HepG2 (cell line): ENCODE measurements around the gene GCLM.

Experiments
- POLR2AphosphoS5 ChIP-seq: IDR thresholded peaks from 2 replicates; pipeline ENCODE4 v1.6.1; 2012; ENCODE audit warnings: low read depth, low read length
- TF ChIP-seq, protein P1 (sequence below), 2 experiments: IDR thresholded peaks; 2 replicates each; pipeline ENCODE4 v1.6.1; 2011 to 2012; ENCODE audit warnings: low read length in 2 of 2, borderline replicate concordance in 1 of 2, low read depth in 1 of 2, mild to moderate bottlenecking in 1 of 2, moderate library complexity in 1 of 2
- TF ChIP-seq, protein P2 (sequence below), 2 experiments: sonication (generic) in 1 of 2; formaldehyde crosslinking in 1 of 2; IDR thresholded peaks; 2 replicates each; pipeline versions ENCODE4 v1.5.1 to v1.6.1; 2011 to 2020; ENCODE audit warnings: borderline replicate concordance in 1 of 2, low read depth in 1 of 2, low read length in 1 of 2, mild to moderate bottlenecking in 1 of 2, missing genetic modification reagents in 1 of 2, moderate library complexity in 1 of 2

GRCh38 chr1:93839753-93840152 lies 69.5 kb downstream of the GCLM start:
- no peak for TF ChIP-seq POLR2AphosphoS5
- TF ChIP-seq, protein P1, sequence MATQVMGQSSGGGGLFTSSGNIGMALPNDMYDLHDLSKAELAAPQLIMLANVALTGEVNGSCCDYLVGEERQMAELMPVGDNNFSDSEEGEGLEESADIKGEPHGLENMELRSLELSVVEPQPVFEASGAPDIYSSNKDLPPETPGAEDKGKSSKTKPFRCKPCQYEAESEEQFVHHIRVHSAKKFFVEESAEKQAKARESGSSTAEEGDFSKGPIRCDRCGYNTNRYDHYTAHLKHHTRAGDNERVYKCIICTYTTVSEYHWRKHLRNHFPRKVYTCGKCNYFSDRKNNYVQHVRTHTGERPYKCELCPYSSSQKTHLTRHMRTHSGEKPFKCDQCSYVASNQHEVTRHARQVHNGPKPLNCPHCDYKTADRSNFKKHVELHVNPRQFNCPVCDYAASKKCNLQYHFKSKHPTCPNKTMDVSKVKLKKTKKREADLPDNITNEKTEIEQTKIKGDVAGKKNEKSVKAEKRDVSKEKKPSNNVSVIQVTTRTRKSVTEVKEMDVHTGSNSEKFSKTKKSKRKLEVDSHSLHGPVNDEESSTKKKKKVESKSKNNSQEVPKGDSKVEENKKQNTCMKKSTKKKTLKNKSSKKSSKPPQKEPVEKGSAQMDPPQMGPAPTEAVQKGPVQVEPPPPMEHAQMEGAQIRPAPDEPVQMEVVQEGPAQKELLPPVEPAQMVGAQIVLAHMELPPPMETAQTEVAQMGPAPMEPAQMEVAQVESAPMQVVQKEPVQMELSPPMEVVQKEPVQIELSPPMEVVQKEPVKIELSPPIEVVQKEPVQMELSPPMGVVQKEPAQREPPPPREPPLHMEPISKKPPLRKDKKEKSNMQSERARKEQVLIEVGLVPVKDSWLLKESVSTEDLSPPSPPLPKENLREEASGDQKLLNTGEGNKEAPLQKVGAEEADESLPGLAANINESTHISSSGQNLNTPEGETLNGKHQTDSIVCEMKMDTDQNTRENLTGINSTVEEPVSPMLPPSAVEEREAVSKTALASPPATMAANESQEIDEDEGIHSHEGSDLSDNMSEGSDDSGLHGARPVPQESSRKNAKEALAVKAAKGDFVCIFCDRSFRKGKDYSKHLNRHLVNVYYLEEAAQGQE (IDR thresholded peaks at IDR 0.05; ENCODE audit: borderline replicate concordance in 1 of 2, low read depth in 1 of 2, low read length in 2 of 2): no peak
- TF ChIP-seq, protein P2, sequence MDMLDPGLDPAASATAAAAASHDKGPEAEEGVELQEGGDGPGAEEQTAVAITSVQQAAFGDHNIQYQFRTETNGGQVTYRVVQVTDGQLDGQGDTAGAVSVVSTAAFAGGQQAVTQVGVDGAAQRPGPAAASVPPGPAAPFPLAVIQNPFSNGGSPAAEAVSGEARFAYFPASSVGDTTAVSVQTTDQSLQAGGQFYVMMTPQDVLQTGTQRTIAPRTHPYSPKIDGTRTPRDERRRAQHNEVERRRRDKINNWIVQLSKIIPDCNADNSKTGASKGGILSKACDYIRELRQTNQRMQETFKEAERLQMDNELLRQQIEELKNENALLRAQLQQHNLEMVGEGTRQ (IDR thresholded peaks at IDR 0.05; ENCODE audit: low read depth, low read length): no peak
- TF ChIP-seq, protein P2 (CRISPR knock-in tag; IDR thresholded peaks at IDR 0.05; ENCODE audit: borderline replicate concordance): no peak
